Measurements from ENCODE around the gene NKX6-2.

The NKX6-2 gene

GRCh38 chr10:132752378-132752777, 33.6 kb downstream of the NKX6-2 start:
- no peak for DNase-seq

GRCh38 chr10:132750936-132751335, 35.0 kb downstream of the NKX6-2 start:
- DNase-seq: no peak

GRCh38 chr10:132749371-132749795, 36.6 kb downstream of the NKX6-2 start:
- no peak for DNase-seq

GRCh38 chr10:132748545-132749370, 37.2 kb downstream of the NKX6-2 start:
- DNase-seq: no peak

GRCh38 chr10:132748135-132748534, 37.8 kb downstream of the NKX6-2 start:
- no peak for DNase-seq

- DNase-seq: no peak
Measured at GRCh38 chr10:132746801-132747625, 38.9 kb downstream of the NKX6-2 start.

- no peak for DNase-seq
Measured at GRCh38 chr10:132746386-132746785, 39.6 kb downstream of the NKX6-2 start.

GRCh38 chr10:132745971-132746370, 40.0 kb downstream of the NKX6-2 start:
- no peak for DNase-seq

- no peak for DNase-seq
Measured at GRCh38 chr10:132745511-132745910, 40.4 kb downstream of the NKX6-2 start.

GRCh38 chr10:132744839-132745238, 41.1 kb downstream of the NKX6-2 start:
- no peak for DNase-seq

- no peak for DNase-seq
Measured at GRCh38 chr10:132743925-132744490, 41.9 kb downstream of the NKX6-2 start.

GRCh38 chr10:132743196-132743924, 42.6 kb downstream of the NKX6-2 start:
- peak in 3 of 4 experiments; percentile 20 to 62 (median 48) for DNase-seq

- no peak for DNase-seq
Measured at GRCh38 chr10:132742837-132743194, 43.1 kb downstream of the NKX6-2 start.

- no peak for DNase-seq
Measured at GRCh38 chr10:132742167-132742836, 43.6 kb downstream of the NKX6-2 start.

GRCh38 chr10:132740588-132740987, 45.4 kb downstream of the NKX6-2 start:
- no peak for DNase-seq

- no peak for DNase-seq
Measured at GRCh38 chr10:132739225-132739613, 46.7 kb downstream of the NKX6-2 start.

GRCh38 chr10:132738454-132739224, 47.3 kb downstream of the NKX6-2 start:
- DNase-seq: no peak

GRCh38 chr10:132737390-132738048, 48.4 kb downstream of the NKX6-2 start:
- no peak for DNase-seq

GRCh38 chr10:132735923-132736391, 50.0 kb downstream of the NKX6-2 start:
- no peak for DNase-seq

GRCh38 chr10:132735341-132735775, 50.6 kb downstream of the NKX6-2 start:
- no peak for DNase-seq

GRCh38 chr10:132733926-132734325, 52.0 kb downstream of the NKX6-2 start:
- DNase-seq: no peak
